Middle frontal gyrus (tissue), 1 donor: ENCODE data around the gene KRT23.

Source experiments
- DNase-seq: peaks from one replicate; pipeline ENCODE4 v3.0.0-alpha.2; 2015; ENCODE audit warnings: low spot score; ENCODE audit errors: extremely low spot score

The KRT23 gene, protein sequence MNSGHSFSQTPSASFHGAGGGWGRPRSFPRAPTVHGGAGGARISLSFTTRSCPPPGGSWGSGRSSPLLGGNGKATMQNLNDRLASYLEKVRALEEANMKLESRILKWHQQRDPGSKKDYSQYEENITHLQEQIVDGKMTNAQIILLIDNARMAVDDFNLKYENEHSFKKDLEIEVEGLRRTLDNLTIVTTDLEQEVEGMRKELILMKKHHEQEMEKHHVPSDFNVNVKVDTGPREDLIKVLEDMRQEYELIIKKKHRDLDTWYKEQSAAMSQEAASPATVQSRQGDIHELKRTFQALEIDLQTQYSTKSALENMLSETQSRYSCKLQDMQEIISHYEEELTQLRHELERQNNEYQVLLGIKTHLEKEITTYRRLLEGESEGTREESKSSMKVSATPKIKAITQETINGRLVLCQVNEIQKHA

DNA sequence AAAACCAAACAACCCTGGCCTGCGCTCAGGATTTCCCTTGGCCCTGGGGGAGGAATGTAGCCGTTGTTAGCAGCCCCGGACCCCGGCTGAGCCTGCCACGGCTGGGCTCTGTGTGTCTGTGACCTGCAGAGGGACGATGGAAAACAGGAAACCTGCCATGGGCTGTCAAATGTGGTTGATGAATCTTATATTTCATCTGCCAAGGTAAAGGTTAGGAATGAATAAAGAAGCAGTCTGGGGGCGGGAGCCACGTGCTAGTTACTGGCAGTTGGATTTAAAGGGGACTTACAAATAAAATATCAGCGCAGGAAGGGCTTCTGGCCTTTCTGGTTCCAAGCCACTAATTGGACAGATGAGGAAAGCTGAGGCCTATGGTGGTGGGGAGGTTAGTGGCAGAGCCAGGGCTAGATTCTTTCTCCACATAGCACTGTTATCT, at the start of gene KRT23:
Gene KRT23 (minus strand): TSS at position 263 of the 436 bp plus-strand sequence. CDS start 1,043 bp downstream, outside the sequence.
- DNase-seq: no peak

DNA sequence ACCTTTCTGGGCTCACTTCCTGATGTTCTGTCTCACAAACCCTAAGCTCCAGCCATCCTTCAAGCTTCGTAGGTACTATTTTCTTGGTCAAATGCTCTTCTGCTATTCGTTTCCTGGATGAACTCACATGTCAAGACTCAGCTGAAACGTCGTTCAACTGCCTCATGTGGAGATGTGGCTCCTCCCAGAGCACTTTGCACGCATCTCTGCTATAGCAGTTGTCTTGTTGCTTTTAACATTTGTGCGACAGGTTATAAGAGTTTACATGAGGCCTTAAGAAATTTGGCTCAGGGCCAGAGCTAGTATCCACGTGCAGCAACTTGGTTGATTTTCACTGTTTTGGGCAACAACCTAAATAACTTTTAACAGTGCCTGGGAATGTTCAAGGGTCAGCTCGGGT, 49.5 kb upstream of the KRT23 start:
- DNase-seq: no peak

DNA sequence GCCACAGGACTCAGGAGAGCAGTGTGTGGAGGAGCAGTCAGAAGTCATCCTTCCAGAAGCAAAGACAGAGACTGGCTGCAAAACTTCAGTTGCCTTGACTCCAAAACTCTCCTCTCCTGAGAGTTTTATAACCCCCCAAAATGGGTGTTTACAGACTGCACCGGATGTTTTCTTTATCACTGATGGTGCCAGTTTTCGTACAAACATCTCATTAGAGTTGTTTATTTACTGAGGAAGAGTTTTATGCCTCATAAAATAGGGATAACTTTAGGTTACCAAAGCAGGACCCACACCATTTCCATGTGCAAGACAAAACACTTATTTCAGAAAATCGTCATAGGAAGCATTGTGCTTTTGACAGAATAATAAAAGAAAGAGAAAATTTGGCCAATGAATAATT, 46.8 kb upstream of the KRT23 start, which contains the start of gene KRT40:
Gene KRT40 (minus strand): TSS at position 101 of the 400 bp plus-strand sequence. CDS start 53 bp downstream, at position 48.
- DNase-seq: no peak

DNA sequence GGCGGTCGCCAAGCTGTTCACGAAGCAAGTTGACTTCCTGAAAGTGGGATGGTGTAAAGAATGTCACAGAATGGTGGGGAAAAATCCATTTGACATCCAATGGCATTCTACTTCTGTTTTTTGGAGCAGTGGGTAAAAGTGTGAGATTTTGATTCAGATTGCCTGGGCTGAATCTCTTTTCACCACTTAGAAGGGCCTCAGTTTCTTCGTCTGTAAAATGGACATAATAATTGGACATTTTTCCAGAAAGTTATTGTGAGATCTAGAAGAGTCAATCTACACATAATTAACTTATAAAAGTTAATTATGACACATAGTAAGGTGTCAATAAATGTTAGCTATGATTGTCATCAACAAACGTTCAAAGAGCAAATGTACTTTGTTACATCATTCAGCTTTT, 43.7 kb upstream of the KRT23 start:
- no peak for DNase-seq

DNA sequence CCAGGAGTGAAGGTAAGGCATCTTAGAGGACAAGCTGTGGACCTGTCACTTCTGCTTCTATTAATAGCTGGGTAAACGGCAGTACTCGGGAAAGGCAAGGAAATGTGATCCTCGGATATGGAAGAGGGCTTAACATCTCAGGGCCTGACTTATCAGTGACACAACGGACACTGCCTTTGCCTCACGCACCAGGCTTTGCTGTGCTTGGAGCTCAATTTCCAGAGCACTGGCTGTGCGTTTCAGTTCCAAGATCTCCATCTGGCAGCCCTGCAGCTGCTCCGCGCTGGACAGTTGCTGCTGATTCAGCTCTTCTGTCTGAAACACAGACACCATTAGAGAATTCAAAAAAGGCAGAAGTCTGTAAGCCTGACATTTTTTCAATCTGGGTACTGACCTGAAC, 43.1 kb upstream of the KRT23 start:
- no peak for DNase-seq

DNA sequence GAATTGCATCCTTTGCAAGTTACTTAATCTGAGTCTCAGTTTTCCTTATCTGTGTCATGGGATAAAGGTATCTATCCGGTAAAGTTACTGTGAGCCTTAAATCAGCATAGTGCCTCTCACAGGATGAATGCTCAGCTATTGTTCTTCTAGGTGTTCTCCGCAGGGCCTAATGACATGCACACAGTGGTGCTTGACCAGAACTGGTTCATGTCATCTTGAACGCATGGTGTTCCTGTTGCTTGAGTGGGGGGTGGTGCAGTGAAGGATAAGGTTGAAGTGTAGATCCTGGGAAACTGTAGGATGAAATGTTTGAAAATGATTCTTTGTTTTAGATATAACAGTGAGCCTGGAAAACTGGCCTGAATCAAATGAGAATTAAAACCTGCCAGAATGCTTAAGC, 42.7 kb upstream of the KRT23 start:
- DNase-seq: no peak

DNA sequence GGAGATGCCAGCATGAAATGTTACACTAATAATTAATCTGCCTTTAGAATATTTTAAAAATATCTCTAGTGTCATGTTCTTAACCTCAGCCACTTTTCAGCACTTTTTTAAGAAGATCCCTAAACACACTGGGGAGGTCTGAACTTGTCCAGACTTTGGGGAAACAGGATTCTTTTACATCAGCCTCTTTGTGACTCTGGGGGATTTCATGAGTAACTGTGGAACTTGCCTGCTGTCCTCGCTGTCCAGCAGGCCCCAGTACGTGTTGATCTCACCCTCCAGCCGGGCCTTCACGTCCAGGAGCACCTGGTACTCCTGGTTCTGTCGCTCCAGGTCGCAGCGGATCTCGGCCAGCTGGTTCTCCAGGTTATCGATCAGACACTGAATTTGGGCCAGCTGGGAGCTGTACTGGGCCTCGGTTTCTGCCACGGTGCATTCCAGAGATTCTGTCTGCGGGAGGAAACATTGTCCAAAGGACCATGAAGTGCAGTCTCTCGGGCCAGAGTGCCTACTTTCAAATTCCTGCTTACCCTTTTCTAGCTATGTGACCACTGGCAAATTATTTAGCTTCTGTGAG, 41.2 kb upstream of the KRT23 start:
- DNase-seq: no peak

DNA sequence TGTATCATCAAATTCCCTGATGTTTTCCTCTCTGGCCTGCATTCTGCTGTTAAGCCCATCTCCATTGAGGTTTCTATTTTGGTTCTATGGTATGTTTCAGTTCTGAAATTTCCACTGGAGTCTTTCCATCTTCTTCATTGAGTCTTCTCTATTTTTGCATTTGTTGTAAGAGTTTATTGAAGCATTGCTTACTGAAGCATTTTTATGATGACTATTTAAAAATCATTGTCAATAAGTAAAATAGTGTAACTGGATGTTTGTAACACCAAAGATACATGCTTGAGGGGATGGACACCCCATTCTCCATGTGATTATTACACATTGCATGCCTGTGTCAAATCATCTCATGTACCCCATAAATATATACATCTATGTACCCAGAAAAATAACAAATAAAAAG, 38.1 kb upstream of the KRT23 start:
- DNase-seq: no peak

DNA sequence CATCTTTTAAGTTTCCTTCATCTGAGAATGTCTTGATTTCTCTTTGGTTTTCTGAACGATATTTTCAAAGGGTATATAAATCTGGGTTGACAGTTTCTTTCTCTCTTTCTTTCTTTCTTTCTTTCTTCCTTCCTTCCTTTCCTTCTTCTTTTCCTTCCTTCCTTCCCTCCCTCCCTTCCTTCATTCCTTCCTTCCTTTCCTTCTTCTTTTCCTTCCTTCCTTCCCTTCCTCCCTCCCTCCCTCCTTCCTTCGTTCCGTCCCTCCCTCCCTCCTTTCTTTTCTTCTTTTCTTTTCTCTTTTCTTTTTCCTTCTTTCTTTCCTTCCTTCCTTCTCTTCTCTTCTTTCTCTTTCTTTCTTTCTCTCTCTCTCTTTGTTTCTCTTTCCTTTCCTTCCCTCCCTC, 36.9 kb upstream of the KRT23 start:
- DNase-seq: no peak

DNA sequence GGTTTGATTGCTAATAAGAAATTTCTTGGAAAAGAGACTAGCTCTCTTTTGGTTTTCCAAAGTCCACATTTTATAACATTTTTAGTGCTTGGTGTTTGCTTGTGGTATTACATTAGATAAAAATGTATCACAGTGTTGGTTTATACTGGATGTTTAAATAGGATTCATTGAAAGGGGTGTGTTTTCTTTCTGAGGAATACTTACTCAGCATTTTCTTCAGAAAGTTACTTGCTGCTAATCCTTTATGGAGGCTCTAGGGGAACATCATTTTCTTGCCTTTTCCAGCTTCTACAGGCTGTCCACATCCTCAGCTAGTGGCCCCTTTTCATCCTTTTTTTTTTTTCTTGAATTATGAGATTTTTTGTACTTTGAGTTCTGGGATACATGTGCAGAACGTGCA, 30.1 kb upstream of the KRT23 start:
- no peak for DNase-seq

DNA sequence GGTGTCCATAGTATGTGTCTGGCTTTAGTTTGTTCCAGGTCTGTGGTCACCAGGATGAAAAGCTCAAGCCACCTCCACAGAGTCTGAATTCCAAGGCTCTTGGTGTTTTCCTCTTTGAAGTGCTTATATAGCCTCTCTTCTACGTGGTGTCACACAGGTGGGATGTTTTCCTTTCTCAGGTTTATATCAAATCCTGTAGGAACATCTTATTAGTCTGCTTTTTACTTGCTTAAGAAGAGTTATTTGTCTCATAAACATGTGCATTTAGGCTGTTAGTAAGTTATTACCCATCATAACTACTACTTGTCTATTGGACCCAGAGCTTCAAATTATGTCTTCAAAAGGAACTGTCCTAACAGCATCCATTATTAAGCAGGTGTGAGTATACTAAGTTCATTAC, 29.4 kb upstream of the KRT23 start, which contains the start of gene KRT39:
Gene KRT39 (minus strand): TSS at position 101 of the 400 bp plus-strand sequence. CDS start 92 bp downstream, at position 9.
- DNase-seq: no peak

DNA sequence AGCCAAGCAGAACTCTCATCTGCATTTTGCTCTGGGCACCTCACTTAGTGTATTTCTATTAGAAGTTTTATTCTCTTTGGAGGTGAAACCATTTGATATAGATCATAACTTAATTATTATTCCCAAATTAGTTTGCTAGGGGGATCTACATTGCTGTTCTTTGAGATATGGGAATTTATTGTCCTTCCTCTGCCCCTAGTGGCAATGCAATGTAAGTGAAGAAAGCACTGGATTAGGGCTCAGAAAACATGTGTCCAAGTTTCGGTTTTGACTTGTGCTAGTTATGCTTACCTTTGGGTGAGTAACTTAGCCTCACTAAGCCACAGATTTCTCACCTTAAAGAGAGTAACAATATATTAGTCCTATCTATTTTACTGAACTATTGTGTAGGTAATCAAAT, 26.4 kb upstream of the KRT23 start:
- DNase-seq: no peak

DNA sequence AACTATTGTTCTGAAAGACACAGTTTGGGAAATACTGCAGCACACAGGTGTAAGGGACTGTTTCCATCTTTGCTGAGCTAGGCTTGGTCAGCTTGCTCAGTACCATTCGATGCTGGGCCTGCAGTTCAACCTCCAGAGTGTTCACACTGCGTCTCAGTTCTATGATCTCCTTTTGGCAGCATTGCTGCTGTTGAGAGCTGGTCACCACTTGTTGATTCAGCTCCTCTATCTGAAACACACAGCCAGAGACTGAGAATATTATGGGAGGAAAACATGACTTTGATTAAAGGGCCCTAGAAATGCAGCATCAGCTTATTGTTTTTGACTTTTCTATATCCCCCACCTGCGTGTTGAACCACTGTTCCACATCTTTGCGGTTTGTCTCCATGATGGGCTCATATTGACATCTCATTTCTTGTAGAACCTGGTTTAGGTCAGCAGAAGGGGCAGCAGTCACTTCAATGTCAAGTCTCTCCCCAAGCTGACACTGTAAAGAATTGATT, 24.7 kb upstream of the KRT23 start:
- no peak for DNase-seq

DNA sequence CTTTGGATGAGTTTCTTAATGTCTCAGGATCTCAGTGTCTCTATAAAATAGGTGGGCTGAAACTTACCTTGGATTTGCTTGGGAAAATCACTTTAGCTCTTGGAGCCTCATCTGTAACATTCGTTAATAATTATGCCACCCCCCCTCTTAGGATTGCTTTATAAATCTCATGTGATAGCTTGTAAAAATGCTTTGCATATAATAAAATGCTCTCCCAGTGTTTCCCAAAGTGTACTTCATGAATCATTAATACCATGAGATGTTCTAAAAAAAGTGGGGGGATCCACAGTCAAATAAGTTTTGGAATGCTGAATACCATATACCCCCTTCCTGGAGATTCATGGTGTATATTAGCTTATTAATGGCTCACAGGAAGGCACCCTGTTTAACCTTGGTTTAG, 24.1 kb upstream of the KRT23 start:
- no peak for DNase-seq

DNA sequence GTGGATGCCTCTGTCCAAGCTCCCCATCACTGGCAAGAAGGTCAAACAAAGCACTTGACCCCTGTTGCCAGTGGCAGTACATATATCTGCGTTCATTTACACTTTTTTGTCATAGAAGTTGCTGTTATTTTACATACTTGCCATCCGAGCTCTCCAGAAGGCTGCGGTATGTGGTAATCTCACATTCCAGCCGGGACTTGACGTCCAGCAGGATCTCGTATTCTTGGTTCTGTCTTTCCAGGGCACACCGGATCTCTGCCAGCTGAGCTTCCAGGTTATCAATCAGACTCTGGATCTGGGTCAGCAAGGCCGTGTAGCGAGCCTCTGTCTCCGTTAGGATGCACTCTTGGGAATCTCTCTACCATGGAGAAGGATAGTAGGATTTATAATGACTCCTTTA, 22.7 kb upstream of the KRT23 start:
- no peak for DNase-seq

DNA sequence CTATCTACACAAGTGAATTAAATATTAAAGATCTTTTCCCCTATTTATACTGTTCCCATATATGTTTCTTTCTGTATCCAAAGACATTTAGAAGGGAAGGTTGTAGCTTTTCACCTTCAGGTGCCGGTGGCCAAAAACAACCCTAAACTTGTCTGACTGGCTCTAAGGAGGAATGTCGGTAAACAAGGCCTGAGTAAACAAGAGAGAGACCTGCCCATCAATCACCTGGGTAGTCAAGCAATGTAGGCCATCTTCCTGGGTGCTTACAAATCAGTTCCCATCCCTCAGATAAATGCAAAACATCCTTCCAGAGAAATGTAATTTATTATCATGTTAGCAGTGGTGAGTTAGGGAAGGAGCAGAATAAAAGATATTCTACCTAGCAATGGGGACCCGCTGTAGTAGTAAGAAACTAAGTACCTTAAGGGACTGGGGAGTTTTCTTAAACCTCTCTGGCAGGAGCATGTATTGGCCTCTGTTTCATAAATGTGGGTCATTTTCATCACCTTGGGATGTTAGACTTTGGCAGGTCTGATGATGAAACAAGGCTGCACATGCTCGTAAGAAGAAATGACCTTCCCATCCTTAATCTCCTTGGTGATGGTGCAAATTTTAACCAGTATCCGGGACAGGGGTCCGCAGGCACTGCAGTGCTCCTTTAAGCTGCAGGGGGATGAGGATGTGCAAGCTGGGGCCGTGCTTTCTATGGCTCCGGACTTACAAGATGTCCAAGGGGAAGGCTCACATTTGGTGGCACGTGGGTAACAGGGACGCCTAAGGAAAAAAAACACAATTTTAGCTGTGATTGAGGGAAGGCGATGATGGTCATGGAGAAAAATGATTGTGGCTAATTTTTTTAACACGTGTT, 20.9 kb upstream of the KRT23 start:
- no peak for DNase-seq

DNA sequence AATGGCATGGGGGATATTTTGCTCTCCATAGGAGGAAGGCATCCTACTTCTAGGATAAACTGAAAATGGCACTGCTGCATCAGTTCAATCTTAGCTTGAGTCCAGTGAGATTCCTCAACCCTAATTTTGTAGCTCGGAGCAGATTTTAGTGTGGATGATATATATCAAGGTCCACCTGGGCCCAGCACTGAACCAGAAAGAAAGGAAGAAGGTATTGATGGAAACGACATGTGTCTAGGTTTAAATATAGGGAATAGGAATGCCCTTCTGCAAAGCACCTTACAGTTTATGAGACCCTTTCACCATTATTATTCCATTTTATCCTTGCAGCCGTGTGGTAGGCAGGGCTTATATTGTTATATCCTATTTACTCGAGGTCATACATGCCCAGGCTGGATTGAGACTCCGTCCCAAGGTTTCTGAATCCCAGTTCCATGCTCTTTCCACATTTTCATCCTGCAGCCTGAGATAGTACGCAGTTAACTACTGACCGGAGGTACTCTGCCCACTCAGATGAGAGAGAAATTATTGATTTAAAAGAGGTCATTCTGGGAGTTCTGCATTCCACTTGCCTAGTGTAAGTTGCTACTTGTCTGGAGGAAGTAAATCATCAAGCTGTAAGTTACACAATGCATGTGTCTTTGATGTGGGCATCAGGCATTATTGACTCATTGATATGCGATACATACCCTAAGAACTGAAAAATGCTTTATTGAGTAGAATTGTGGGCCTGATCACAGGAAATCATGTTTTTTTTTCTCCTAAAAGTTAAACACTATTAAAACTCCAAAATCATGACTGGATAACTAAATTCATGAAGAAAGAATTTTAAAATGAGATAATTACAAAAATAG, 19.2 kb upstream of the KRT23 start:
- no peak for DNase-seq

DNA sequence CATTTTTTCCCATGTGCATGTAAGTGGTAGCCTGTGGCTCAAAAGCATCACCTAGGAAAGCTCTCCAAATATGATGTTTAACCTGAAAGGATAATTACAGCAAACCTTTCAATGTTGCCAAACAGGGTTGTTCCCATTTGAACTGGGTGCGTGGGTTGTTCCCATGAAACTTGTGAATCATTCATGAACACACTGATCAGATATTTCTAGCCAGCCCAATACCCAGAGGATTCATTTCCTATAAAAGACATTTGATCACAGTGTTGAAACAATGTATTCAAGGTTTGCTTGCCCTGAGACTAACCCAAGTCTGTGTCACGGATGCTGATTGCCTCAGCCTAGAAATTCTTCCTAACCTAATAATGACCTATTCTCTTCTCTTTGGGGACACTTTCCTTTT, 16.4 kb upstream of the KRT23 start:
- no peak for DNase-seq

DNA sequence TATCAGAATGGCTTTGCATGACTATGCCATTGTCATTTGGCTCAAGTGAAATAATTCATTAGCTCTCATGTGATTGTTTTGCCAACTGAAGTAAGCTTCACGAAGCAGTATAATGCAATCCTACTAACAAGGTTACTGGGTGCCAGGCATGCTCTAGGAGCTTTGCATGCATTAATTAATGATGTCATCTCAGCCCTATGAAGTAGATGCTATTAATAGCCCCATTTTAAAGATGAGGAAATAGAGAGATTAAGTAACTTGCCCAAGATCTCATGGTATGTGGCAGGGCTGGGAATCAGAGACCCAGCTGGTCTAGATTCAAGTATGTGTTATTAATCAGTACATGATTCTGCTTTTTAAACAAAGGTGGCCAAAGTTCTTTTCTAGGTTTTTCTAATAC, 15.2 kb upstream of the KRT23 start:
- DNase-seq: no peak

DNA sequence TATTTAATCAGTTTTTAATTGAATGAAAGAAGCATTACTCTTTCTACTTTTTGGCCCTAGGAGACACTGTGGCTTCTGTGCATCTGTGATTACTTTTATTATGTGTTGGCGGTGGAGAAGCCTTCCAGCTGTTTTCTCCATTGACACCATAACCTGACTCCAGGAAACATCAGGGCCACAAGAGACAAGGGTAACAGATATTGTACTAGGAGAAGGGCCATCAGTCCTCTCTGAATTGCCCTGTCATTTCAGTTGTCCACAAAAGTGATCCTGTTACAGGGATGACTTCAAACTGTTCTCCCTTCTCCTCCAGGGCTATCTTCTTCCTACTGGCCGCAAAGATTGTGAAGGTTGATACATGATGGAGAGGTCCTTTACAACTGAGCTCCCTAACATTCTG, 14.7 kb upstream of the KRT23 start:
- DNase-seq: no peak
